PC-9 (cell line): ENCODE results near the gene TRIM44.

Experiments used
- EZH2 ChIP-seq: fragments of 200-600 bp; sonication (generic); IDR thresholded peaks from 2 replicates; pipeline ENCODE4 v1.8.0; 2017; ENCODE audit warnings: antibody characterized with exemption, low read depth
- TF ChIP-seq, protein P1 (sequence below): fragments of 200-600 bp; sonication (generic); conservative IDR thresholded peaks from 2 replicates; pipeline ENCODE4 v1.6.1; 2017; ENCODE audit warnings: mixed run types, antibody characterized with exemption, mild to moderate bottlenecking, moderate library complexity

- TF ChIP-seq EZH2 = no peak
- TF ChIP-seq, protein P1, sequence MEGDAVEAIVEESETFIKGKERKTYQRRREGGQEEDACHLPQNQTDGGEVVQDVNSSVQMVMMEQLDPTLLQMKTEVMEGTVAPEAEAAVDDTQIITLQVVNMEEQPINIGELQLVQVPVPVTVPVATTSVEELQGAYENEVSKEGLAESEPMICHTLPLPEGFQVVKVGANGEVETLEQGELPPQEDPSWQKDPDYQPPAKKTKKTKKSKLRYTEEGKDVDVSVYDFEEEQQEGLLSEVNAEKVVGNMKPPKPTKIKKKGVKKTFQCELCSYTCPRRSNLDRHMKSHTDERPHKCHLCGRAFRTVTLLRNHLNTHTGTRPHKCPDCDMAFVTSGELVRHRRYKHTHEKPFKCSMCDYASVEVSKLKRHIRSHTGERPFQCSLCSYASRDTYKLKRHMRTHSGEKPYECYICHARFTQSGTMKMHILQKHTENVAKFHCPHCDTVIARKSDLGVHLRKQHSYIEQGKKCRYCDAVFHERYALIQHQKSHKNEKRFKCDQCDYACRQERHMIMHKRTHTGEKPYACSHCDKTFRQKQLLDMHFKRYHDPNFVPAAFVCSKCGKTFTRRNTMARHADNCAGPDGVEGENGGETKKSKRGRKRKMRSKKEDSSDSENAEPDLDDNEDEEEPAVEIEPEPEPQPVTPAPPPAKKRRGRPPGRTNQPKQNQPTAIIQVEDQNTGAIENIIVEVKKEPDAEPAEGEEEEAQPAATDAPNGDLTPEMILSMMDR = no peak
Observed at GRCh38 chr11:35632301-35632700, 30.3 kb upstream of the TRIM44 start.
